ENCODE measurements around the gene FSTL4. TPM values are rescaled to one million over a fixed set of nuclear protein-coding genes. Genes with fewer than 3 reads are reported as not detected.

The FSTL4 gene
- total and polyA plus RNA-seq, 4 donors: 0.02 to 0.18 TPM; not detected in 2

GRCh38 chr5:133643365-133643764 is 31.0 kb upstream of the FSTL4 start:
- no peaks in the 10 kb centered on the region for H3K4me1 ChIP-seq (ENCODE audit: control insufficient read depth in 4 of 4, insufficient read depth in 4 of 4, low read length in 3 of 4)
- H3K36me3 ChIP-seq (ENCODE audit: control insufficient read depth in 4 of 4, insufficient read depth in 3 of 4, low read depth in 1 of 4, low read length in 3 of 4): no peaks in the 10 kb centered on the region
- no peak overlapping the region for H3K27ac ChIP-seq (ENCODE audit: low read depth in 1 of 2, low read length in 2 of 2)
- WGBS: 88% methylated on average over 4 of the region's 4 CpGs
- no peaks in the 10 kb centered on the region for H3K9me3 ChIP-seq (ENCODE audit: control insufficient read depth in 4 of 4, low read length in 3 of 4)
- no peak overlapping the region for H3K4me3 ChIP-seq (ENCODE audit: low read depth in 1 of 3, low read length in 3 of 3)
- H3K9ac ChIP-seq (ENCODE audit: low read depth in 1 of 2, low read length in 2 of 2): no peak overlapping the region
- TF ChIP-seq MAX (IDR thresholded peaks at IDR 0.05) (no peak), NR2F2 (IDR thresholded peaks at IDR 0.05) (no peak), FOXA2 (IDR thresholded peaks at IDR 0.05) (no peak), RXRA (IDR thresholded peaks at IDR 0.05) (no peak)
- TF ChIP-seq, protein P1, sequence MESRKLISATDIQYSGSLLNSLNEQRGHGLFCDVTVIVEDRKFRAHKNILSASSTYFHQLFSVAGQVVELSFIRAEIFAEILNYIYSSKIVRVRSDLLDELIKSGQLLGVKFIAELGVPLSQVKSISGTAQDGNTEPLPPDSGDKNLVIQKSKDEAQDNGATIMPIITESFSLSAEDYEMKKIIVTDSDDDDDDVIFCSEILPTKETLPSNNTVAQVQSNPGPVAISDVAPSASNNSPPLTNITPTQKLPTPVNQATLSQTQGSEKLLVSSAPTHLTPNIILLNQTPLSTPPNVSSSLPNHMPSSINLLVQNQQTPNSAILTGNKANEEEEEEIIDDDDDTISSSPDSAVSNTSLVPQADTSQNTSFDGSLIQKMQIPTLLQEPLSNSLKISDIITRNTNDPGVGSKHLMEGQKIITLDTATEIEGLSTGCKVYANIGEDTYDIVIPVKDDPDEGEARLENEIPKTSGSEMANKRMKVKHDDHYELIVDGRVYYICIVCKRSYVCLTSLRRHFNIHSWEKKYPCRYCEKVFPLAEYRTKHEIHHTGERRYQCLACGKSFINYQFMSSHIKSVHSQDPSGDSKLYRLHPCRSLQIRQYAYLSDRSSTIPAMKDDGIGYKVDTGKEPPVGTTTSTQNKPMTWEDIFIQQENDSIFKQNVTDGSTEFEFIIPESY (IDR thresholded peaks at IDR 0.05): no peak
- TF ChIP-seq, protein P2, sequence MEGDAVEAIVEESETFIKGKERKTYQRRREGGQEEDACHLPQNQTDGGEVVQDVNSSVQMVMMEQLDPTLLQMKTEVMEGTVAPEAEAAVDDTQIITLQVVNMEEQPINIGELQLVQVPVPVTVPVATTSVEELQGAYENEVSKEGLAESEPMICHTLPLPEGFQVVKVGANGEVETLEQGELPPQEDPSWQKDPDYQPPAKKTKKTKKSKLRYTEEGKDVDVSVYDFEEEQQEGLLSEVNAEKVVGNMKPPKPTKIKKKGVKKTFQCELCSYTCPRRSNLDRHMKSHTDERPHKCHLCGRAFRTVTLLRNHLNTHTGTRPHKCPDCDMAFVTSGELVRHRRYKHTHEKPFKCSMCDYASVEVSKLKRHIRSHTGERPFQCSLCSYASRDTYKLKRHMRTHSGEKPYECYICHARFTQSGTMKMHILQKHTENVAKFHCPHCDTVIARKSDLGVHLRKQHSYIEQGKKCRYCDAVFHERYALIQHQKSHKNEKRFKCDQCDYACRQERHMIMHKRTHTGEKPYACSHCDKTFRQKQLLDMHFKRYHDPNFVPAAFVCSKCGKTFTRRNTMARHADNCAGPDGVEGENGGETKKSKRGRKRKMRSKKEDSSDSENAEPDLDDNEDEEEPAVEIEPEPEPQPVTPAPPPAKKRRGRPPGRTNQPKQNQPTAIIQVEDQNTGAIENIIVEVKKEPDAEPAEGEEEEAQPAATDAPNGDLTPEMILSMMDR (IDR thresholded peaks at IDR 0.05; ENCODE audit: low read depth, low read length, missing input control): no peak
- DNase-seq (ENCODE audit: low spot score): no peak
- peaks cover 0 to under 1% (median 0%) of the 10 kb centered on the region in 4 donors for H3K27me3 ChIP-seq (ENCODE audit: control insufficient read depth in 4 of 4, insufficient read depth in 4 of 4, low read length in 3 of 4)

GRCh38 chr5:133642153-133642722 is 29.9 kb upstream of the FSTL4 start:
- Histone ChIP-seq H3K27ac (ENCODE audit: low read depth in 1 of 2, low read length in 2 of 2) (no peak overlapping the region), H3K36me3 (ENCODE audit: control insufficient read depth in 4 of 4, insufficient read depth in 3 of 4, low read depth in 1 of 4, low read length in 3 of 4) (no peaks in the 10 kb centered on the region), H3K9ac (ENCODE audit: low read depth in 1 of 2, low read length in 2 of 2) (no peak overlapping the region), H3K27me3 (ENCODE audit: control insufficient read depth in 4 of 4, insufficient read depth in 4 of 4, low read length in 3 of 4) (peaks cover 0 to 2% (median 0%) of the 10 kb centered on the region in 4 donors), H3K4me1 (ENCODE audit: control insufficient read depth in 4 of 4, insufficient read depth in 4 of 4, low read length in 3 of 4) (no peaks in the 10 kb centered on the region), H3K4me3 (ENCODE audit: low read depth in 1 of 3, low read length in 3 of 3) (no peak overlapping the region), H3K9me3 (ENCODE audit: control insufficient read depth in 4 of 4, low read length in 3 of 4) (no peaks in the 10 kb centered on the region)
- DNase-seq (ENCODE audit: low spot score): no peak
- WGBS: 69% methylated on average over 2 of the region's 2 CpGs
- TF ChIP-seq RAD21 (IDR thresholded peaks at IDR 0.05): no peak
- no peak for TF ChIP-seq ATF3 (IDR thresholded peaks at IDR 0.05)
- no peak for TF ChIP-seq JUND (IDR thresholded peaks at IDR 0.05)
- TF ChIP-seq GABPA (IDR thresholded peaks at IDR 0.05 in 1 of 2, conservative IDR thresholded peaks at IDR 0.05 in 1 of 2): no peak
- no peak for TF ChIP-seq YY1 (IDR thresholded peaks at IDR 0.05)
- TF ChIP-seq, protein P1 (IDR thresholded peaks at IDR 0.05): no peak
- TF ChIP-seq NR2F2 (IDR thresholded peaks at IDR 0.05): no peak
- no peak for TF ChIP-seq FOXA2 (IDR thresholded peaks at IDR 0.05)
- TF ChIP-seq REST (IDR thresholded peaks at IDR 0.05): no peak
- TF ChIP-seq HNF4G (IDR thresholded peaks at IDR 0.05): no peak
- TF ChIP-seq TAF1 (conservative IDR thresholded peaks at IDR 0.05): no peak
- TF ChIP-seq RXRA (IDR thresholded peaks at IDR 0.05): no peak
- TF ChIP-seq, protein P2 (IDR thresholded peaks at IDR 0.05; ENCODE audit: low read depth, low read length, missing input control): no peak
- TF ChIP-seq FOXA1 (IDR thresholded peaks at IDR 0.05): no peak
- TF ChIP-seq MAX (IDR thresholded peaks at IDR 0.05): no peak
- no peak for TF ChIP-seq HNF4A (conservative IDR thresholded peaks at IDR 0.05)
- TF ChIP-seq SP1 (IDR thresholded peaks at IDR 0.05): no peak
- no peak for TF ChIP-seq EGR1 (IDR thresholded peaks at IDR 0.05; ENCODE audit: low read depth in 2 of 2)

All from liver (tissue), 9 donors.